ENCODE data around the gene TTC7B.

TTC7B gene

DNA sequence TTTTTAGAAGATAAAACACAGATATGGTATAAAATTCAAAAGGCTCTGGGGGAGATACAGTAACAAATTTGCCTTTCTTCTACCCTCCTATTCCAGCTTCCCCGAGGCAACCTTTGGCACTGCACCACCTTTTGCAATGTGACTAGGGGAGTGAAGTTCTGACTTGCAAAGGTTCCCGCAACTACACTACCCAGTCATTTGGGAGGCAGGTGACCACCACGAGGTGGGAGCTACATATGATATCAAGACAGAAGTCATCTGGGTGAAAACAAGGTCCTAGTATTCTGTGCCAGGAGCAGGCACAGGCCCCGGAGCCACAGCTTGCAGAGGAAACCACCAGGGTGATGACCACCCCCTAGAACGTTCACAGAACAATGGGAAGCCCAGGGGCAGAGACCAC lies 141.5 kb downstream of the TTC7B start:
- no peak for DNase-seq (ENCODE audit: low spot score)

DNA sequence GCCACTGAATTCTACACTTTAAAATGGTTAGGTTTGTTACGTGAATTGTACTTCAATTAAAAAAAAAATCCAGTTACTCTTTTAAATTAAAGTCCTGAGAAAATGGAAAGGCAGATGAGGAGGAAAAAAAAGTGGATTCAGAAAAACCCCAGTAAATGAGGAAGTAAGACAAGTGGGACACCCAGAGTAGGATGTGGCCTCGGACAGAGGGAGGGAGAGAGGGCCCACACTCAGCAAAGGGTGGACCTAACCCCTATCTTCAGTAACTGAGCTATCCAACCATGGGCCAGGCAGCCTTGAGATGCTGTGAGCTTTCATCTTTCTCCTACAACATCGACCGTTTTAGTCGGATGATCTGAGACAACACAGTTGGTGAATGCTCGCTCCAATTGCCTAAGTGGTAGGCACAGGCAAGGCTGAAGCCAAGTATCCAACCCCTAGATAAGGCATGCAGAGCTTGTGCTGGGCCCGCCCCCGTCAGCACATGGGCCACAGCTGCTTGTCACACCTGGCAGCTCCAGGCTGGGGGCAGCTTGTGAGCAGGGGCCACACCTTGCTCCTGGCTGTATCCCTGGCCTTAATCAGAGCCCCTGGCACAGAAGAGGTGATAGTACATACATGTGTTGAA lies 142.1 kb downstream of the TTC7B start:
- DNase-seq (ENCODE audit: low spot score) = peak; percentile 78

- no peak for DNase-seq (ENCODE audit: low spot score)
These were observed 144.6 kb downstream of the TTC7B start for GRCh38 chr14:90671382-90672234.

GRCh38 chr14:90669731-90670130 lies 146.5 kb downstream of the TTC7B start:
- no peak for DNase-seq (ENCODE audit: low spot score)

DNA sequence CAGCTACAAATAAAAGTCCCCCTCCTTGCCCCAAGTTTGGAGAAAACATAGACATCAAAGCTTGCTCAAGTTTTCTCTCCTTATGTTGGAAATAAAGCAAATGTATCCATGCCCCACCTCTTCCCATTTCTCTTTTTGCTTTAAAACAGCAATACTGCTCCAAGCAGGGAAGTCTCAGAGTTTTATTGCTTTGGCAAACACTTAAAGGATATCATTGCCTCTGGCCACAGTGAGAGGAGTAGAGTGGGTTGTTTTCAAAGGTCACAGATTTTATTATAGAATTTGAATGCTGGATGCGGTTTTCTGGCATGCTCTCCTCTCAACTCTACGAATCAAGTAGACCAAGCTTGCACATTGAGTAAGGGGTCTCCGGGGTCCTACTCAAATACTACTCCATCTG lies 149.7 kb downstream of the TTC7B start:
- no peak for DNase-seq (ENCODE audit: low spot score)

- no peak for DNase-seq (ENCODE audit: low spot score)
These were observed 150.8 kb downstream of the TTC7B start for GRCh38 chr14:90665321-90666000.

- no peak for DNase-seq (ENCODE audit: low spot score)
These were observed 151.3 kb downstream of the TTC7B start for GRCh38 chr14:90664911-90665310.

GRCh38 chr14:90663680-90664079 lies 152.6 kb downstream of the TTC7B start:
- peak; percentile 64 for DNase-seq (ENCODE audit: low spot score)

DNA sequence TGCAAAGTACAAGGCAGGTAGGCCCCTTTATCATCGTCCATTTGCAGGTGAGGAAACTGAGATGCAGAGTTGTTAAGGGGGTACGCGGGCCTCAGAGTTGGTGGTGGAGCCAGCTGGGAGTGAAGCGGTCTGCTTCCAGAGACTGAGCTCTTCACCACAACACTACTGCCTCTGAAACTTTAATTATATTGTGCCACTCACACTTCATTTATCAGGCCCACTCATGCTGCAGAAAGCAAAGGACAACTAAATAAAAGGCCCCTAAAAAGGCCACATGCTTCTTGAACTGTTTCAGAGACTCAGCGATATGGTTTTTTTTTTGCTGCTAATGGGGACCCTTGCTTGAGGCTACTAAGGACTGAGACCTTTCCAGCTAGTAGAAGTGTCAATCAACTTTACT lies 153.1 kb downstream of the TTC7B start:
- no peak for DNase-seq (ENCODE audit: low spot score)

DNA sequence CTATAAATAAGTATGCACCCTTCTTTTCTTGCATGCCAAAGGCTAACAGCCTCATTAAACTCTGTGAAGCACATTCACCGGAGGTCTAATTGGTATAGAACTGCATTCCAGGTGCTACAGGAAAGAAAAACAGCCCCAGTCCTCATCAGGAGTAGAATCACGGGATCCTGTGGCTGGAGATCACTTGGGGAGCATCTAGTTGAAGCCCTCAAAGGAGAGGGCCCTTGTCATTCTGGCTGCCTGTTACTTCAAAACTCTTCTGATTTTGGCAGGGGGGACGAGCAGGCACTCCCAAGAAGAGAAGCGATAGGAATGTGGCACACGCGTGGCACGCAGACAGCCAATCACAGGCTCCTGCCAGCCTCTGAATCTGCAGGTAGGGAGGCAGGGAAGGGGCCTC lies 154.4 kb downstream of the TTC7B start:
- DNase-seq (ENCODE audit: low spot score) = peak; percentile 58

- peak; percentile 75 for DNase-seq (ENCODE audit: low spot score)
These were observed 155.2 kb downstream of the TTC7B start for GRCh38 chr14:90660865-90661570.

DNA sequence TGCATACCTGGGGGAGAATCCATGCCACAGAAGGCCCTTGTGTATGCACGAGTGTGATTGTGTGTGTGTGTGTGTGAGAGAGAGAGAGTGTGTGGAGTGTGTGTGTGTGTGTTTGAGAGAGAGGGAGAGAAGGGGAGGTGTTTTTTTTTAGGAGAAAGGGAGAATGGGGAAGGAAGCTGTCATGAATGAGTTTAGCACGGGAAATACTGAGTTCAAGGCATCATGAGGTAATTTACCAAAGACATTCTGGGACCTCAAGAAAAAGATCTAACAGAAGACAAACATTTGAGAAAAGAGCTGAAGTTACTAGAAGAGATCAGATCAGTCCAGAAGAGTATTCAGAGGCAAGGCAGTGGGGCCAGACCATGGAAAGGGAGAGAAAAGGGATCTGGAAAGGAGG lies 157.1 kb downstream of the TTC7B start:
- DNase-seq (ENCODE audit: low spot score) = no peak

DNA sequence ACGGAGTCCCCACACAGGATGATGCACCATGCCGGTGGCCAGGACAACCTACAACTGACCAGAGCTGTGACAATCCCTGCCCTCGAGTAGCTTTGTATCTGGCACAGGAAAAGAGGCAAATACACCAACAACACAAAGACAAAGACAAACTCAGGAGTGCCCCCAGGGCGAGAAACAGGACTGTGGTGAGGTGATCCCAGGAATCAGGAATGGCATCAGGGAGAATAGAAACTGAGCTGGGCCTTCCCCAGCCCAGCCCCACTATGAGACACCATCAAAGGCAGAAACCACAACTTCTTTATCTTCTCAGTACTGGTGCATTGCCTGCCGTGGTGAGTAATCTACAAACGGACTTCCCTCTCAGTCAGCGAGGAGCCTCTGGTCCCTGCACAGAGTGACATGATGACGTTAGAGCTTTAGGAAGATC lies 157.7 kb downstream of the TTC7B start:
- no peak for DNase-seq (ENCODE audit: low spot score)

DNA sequence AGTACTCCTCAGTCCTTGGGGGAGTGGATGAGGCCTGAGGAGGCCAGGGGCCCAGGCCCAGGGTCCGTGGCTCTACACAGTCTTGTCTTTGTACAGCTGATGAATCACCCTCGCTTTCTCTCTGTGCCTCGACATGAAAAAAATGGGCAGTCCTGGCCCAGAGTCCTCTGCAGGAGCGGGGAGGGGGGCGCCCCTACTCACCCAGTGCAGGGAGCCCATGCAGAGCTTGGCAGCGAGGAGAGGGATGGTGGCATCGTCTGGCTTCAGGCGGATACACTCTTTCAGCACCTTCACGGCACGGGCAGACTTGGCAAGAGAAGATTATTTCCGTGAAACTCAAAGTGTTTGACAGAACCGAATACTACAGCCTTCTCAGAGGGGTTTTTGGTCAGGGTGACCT lies 159.3 kb downstream of the TTC7B start:
- peak; percentile 56 for DNase-seq (ENCODE audit: low spot score)

GRCh38 chr14:90655829-90656228 lies 160.4 kb downstream of the TTC7B start:
- no peak for DNase-seq (ENCODE audit: low spot score)

- no peak for DNase-seq (ENCODE audit: low spot score)
These were observed 161.4 kb downstream of the TTC7B start for GRCh38 chr14:90654831-90655276.

DNA sequence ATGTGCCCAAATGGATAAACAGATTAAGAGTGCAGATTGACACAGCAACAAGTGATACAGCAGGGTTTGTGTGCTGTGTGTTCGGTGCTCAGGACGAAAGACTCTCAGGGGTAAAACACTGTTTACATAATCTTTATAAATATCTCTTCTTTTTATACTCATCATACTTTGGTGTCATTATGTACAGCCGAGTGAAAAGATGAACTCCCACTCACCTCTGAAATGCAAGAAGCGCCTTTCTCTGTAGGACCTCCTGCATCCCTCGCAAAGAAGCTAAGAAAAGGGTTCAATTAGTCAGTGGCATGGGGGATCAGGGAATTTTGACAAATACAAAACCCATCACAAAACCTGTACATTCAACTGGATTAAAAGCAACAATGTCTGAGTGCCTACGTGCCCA lies 163.6 kb downstream of the TTC7B start:
- no peak for DNase-seq (ENCODE audit: low spot score)

DNA sequence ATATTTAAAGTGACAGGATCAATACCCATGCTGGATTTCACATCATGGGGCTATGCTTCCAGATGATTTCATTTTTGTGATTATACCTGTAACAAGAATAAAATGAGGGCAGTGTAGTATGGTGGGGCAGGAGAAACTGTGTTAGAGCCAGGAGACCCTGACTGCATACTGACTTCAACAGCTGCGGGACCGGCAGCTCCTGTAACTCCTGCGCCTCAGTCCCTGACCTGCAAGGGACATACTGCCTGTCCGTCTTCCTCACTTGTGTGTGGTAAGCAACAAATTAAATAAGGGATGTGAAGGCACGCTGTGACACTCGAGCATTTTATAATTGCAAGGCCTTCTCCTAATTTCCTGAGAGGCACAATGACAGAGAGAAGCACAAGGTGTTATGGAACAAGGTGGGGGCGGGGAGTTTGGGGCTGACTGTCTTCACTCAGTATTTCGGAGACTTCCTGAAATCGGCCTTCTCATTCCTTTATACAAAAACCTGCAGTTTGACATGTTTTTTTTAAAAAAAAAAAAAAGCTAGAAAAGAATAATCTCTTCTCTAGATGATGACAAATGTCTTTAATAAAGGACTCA lies 164.2 kb downstream of the TTC7B start:
- DNase-seq (ENCODE audit: low spot score) = no peak

- no peak for DNase-seq (ENCODE audit: low spot score)
These were observed 164.9 kb downstream of the TTC7B start for GRCh38 chr14:90651271-90651804.

DNA sequence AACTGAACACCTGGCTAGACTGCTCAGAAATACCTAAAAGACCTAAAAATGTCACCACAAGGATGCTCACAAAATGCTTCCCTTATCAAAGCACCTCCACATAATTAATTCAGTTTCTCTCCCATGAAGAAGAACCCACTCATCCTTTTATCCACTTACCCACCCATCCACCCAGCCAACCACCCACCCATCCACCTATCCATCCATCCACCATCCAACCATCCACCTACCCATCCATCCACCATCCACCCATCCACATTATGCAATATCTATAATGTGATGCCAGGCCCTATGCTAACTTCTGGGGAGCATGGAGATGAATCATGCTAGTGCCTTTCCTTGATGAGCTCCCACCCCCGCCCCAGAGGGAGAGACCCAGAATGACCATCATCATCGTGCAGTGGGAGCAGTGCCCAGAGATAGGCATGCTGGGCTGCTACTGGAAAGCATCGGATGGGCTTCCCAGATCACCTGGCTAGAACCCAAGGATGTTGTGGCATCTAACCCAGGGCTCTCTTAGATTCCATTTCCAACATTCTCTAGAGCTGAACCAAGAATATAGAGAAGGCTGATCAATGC lies 166.6 kb downstream of the TTC7B start:
- no peak for DNase-seq (ENCODE audit: low spot score)

GRCh38 chr14:90649083-90649482 lies 167.1 kb downstream of the TTC7B start:
- DNase-seq (ENCODE audit: low spot score) = no peak
